Right lobe of liver (tissue), 6 donors: ENCODE measurements around the gene CACNG1. TPM values are rescaled to one million over a fixed set of nuclear protein-coding genes. Genes with fewer than 3 reads are reported as not detected.
A peak's percentile ranks its signal among the peaks of the same experiment; 100 is the strongest.
"Not testable (repeated sequence)": the region's sequence is repeated elsewhere in the genome, so short reads cannot be mapped to it uniquely, and the experiment has no call there.

Source experiments
- ATAC-seq, 4 donors: fragments of 200-7000 bp; cut with Tn5 transposase; one replicate each; pipeline ENCODE4 v1.9.1; 2020; ENCODE audit warnings: mild to moderate bottlenecking in 4 of 4, moderate library complexity in 4 of 4
- DNase-seq, 3 donors: peaks; one replicate each; pipeline ENCODE4 v3.0.0-alpha.2; 2020
- H3K27ac ChIP-seq, 3 donors: fragments of 200-600 bp; one replicate each; pipeline ENCODE4 v1.8.0; 2022
- H3K27me3 ChIP-seq, 2 donors: fragments of 200-600 bp; one replicate each; pipeline ENCODE4 v1.8.0; 2022
- H3K36me3 ChIP-seq, 4 donors: fragments of 200-600 bp; sonication (generic) in 1 of 4; one replicate each; pipeline versions ENCODE4 v1.5.1 to v1.8.0; 2017 to 2022; ENCODE audit warnings: control low read depth in 1 of 4
- H3K4me1 ChIP-seq, 4 donors: fragments of 200-600 bp; sonication (generic) in 1 of 4; one replicate each; pipeline versions ENCODE4 v1.5.1 to v1.8.0; 2017 to 2022; ENCODE audit warnings: control low read depth in 1 of 4
- H3K4me3 ChIP-seq, 3 donors: fragments of 200-600 bp; one replicate each; pipeline ENCODE4 v1.8.0; 2022
- H3K9me3 ChIP-seq, 4 donors: fragments of 200-600 bp; sonication (generic) in 1 of 4; one replicate each; pipeline versions ENCODE4 v1.5.1 to v1.8.0; 2017 to 2022; ENCODE audit warnings: control low read depth in 1 of 4
- POLR2A ChIP-seq: fragments of 450-650 bp; IDR thresholded peaks from one replicate; pipeline ENCODE4 v1.6.1; 2017; ENCODE audit warnings: antibody characterized with exemption, mild to moderate bottlenecking
- WGBS: methylation state at CpG from one replicate; pipeline ENCODE4 v1.1.6; 2018; ENCODE audit warnings: low coverage, low lambda C conversion rate; ENCODE audit not compliant: insufficient coverage; ENCODE audit errors: missing lambda C conversion rate; 5-methylcytosine and 5-hydroxymethylcytosine counted together
- intact Hi-C, 2 donors: fragments of 100-400 bp; cut with DNase I; formaldehyde crosslinking; loops; one replicate each; pipeline versions ENCODE4 v1.11.2 to v1.14.1; 2022
- total RNA-seq, 6 experiments: library from RNA; depleted of rRNA in 2 of 6; stranded (reverse); fragments of >200 nt in 2 of 6; fragmentation: NEBNext Ultra II Directional in 3 of 6; extraction: Animal tissue kit (Norgen Biotek cat#: 25700) in 3 of 6; gene quantifications; one replicate each; pipeline versions ENCODE4 v1.1.0 to v1.2.4, GENCODE V29; 2016 to 2023
- TF ChIP-seq, protein P1 (sequence below), 4 donors: fragments of 200-600 bp in 3 of 4; fragments of 450-650 bp in 1 of 4; IDR thresholded peaks; one replicate each; pipeline versions ENCODE4 v1.5.1 to v1.8.0; 2016 to 2022; ENCODE audit warnings: antibody characterized with exemption in 4 of 4, mild to moderate bottlenecking in 2 of 4
- donor health status: DM: no; HTN: yes; CAD: no.
- donor health status: DM: no; HTN: no; CAD: no.
- donor health status: DM: no; HTN: no; CAD: no.
- donor health status: DM: no; HTN: yes; CAD: no.
- donor health status: DM: no; HTN: yes; CAD: no.

The CACNG1 gene
- total RNA-seq, 6 experiments from 2014 or later = not detected

- WGBS = 38% methylated on average over 4 of the region's 5 CpGs
- Histone ChIP-seq H3K4me3 (no peak overlapping the region), H3K36me3 (no peaks in the 10 kb centered on the region), H3K27ac (no peak overlapping the region), H3K4me1 (no peaks in the 10 kb centered on the region), H3K27me3 (no peaks in the 10 kb centered on the region), H3K9me3 (no peaks in the 10 kb centered on the region)
- DNase-seq (no peak), ATAC-seq (no peak)
- TF ChIP-seq POLR2A = no peak
- TF ChIP-seq, protein P1, sequence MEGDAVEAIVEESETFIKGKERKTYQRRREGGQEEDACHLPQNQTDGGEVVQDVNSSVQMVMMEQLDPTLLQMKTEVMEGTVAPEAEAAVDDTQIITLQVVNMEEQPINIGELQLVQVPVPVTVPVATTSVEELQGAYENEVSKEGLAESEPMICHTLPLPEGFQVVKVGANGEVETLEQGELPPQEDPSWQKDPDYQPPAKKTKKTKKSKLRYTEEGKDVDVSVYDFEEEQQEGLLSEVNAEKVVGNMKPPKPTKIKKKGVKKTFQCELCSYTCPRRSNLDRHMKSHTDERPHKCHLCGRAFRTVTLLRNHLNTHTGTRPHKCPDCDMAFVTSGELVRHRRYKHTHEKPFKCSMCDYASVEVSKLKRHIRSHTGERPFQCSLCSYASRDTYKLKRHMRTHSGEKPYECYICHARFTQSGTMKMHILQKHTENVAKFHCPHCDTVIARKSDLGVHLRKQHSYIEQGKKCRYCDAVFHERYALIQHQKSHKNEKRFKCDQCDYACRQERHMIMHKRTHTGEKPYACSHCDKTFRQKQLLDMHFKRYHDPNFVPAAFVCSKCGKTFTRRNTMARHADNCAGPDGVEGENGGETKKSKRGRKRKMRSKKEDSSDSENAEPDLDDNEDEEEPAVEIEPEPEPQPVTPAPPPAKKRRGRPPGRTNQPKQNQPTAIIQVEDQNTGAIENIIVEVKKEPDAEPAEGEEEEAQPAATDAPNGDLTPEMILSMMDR (IDR thresholded peaks at IDR 0.05) = no peak
- intact Hi-C loops = no loop called here
Observed at GRCh38 chr17:67038861-67039365, 5.4 kb upstream of the CACNG1 start.

- 66% methylated on average over 3 of the region's 6 CpGs for WGBS
Observed at GRCh38 chr17:67040652-67041051, 3.7 kb upstream of the CACNG1 start.

GRCh38 chr17:67041119-67041518, 3.2 kb upstream of the CACNG1 start:
- H3K9me3 ChIP-seq, H3K4me1 ChIP-seq, H3K27me3 ChIP-seq, H3K36me3 ChIP-seq, DNase-seq, H3K27ac ChIP-seq, ATAC-seq, intact Hi-C loops, H3K4me3 ChIP-seq: not testable (repeated sequence)
- 80% methylated on average over 4 of the region's 5 CpGs for WGBS

More at GRCh38 chr17:67040652-67041051, 3.7 kb upstream of the CACNG1 start:
- ATAC-seq (no peak), DNase-seq (no peak)
- TF ChIP-seq POLR2A = no peak
- TF ChIP-seq, protein P1 (IDR thresholded peaks at IDR 0.05) = no peak
- Histone ChIP-seq H3K27me3 (no peaks in the 10 kb centered on the region), H3K4me1 (no peaks in the 10 kb centered on the region), H3K36me3 (no peaks in the 10 kb centered on the region), H3K27ac (no peak overlapping the region), H3K4me3 (no peak overlapping the region), H3K9me3 (no peaks in the 10 kb centered on the region)
- intact Hi-C loops = no loop called here

DNA sequence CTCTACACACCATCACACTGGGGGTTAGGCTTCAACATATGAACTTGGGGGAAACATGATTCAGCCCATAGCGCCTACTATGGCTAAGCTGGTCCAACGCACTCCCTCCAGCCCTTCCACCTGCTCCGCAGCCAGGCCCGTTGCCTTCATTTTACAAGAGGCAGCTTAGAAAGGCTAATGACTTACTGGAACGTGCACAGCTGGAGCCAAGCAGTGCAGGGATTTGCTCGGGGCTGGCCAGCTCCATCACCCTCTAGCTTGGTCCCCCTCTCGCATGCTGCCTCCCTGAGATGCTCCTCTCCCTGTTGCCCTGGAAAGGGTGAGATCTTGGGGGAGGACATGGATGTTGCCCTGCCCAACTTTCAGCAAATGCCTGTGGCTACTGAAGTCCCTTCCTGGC, 2.8 kb upstream of the CACNG1 start:
- intact Hi-C loops = no loop called here
- H3K9me3 ChIP-seq = no peaks in the 10 kb centered on the region
- TF ChIP-seq, protein P1 (IDR thresholded peaks at IDR 0.05) = no peak
- no peak for TF ChIP-seq POLR2A
- DNase-seq (no peak), ATAC-seq (no peak)
- no peak overlapping the region for H3K27ac ChIP-seq
- H3K27me3 ChIP-seq = no peaks in the 10 kb centered on the region
- H3K4me1 ChIP-seq = no peaks in the 10 kb centered on the region
- H3K4me3 ChIP-seq = no peak overlapping the region
- no peaks in the 10 kb centered on the region for H3K36me3 ChIP-seq
- WGBS = 65% methylated on average over 4 of the region's 7 CpGs

DNA sequence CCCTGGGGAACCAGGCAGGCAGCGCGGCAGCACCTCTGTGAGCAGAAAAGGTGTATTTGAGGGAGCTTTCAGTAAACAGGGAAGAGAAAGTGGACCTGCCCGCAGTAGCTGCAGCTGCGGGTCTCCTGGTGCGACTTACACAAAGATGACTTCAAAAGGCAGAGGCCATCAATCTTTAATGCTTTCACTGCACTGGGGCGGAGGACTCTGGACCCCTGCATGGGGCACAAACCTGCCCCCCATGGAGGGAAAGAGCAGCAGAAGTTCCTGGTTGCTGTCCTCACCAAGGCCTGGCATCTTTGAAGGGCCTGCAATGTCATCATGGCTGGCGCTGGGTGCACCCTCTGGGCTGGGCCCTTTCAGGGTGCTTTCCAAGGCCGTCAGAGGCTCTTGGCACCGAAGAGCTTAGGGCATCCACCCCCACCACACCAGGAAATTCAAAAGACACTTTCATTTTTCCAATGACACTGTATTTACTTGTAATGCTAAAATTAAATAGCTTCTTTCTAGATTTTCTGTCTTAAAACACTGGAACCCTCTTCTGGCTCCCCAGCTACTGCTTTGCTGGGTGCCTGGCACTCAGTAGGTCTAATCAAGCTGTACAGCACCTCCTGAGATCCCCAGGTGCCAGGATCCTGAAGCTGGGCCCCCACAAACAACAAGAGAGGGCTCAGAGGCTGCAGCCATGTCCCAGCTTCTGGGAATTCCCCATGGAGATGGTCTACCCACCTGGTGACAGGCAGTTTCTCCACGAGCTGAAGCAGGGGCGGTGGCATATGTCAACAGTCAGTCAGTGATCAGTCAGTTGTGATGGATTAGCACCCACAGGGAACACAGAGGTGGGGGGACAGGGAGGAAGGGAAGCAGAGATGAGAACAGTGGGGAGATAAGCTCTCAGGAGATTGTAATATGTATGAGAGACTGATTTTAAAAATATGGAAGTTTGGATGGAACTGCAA, 2.1 kb upstream of the CACNG1 start:
- DNase-seq (no peak), ATAC-seq (peak in 1 of 4 donors; percentile 56)
- Histone ChIP-seq H3K4me1 (no peaks in the 10 kb centered on the region), H3K4me3 (no peak overlapping the region), H3K27me3 (no peaks in the 10 kb centered on the region), H3K9me3 (no peaks in the 10 kb centered on the region), H3K36me3 (no peaks in the 10 kb centered on the region), H3K27ac (no peak overlapping the region)
- intact Hi-C loops = no loop called here
- TF ChIP-seq, protein P1 (IDR thresholded peaks at IDR 0.05) = no peak
- no peak for TF ChIP-seq POLR2A
- 45% methylated on average over 4 of the region's 11 CpGs for WGBS
